ENCODE measurements around the gene TBC1D22A. TPM values are rescaled to one million over a fixed set of nuclear protein-coding genes. Genes with fewer than 3 reads are reported as not detected.

Gene TBC1D22A
- total RNA-seq, 4 donors from 2014 or later: 16.2 to 22.2 (median 17.8) TPM

DNA sequence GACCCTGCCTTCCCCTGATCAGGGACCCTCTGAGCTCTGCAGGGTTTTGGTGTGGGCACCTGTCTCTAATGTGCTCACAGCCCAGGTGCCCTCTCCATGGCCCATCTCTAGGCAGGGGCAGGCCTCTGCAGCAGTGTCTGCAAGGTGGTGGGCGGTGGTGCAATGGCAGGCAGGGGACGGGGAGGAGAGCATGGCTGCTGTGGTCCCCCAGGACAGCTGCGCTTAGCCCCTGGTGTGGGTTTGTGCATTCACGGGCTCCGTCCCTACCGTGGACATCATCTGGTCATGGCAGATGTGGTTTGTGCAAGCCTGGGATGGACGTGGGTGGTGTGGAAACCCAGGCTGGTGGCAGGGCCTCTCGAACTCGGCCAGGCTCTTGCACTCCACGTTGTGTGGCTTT lies 443.1 kb downstream of the TBC1D22A start:
- WGBS, 2 donors (ENCODE audit: low coverage in 1 of 2): no CpG with 5 or more reads among the region's 10 CpGs
- Histone ChIP-seq H3K4me1 (no peaks in the 10 kb centered on the region), H3K9me3 (no peaks in the 10 kb centered on the region), H3K27me3 (peaks cover 72% of the 10 kb centered on the region), H3K27ac (no peak overlapping the region), H3K4me3 (no peak overlapping the region), H3K36me3 (no peaks in the 10 kb centered on the region)
- no peak for TF ChIP-seq EP300 (IDR thresholded peaks at IDR 0.05)
- no peak for TF ChIP-seq CTCF (IDR thresholded peaks at IDR 0.05)
- no peak for TF ChIP-seq POLR2AphosphoS5 (IDR thresholded peaks at IDR 0.05)
- no peak for TF ChIP-seq POLR2A (IDR thresholded peaks at IDR 0.05)
- ATAC-seq: no peak

- Histone ChIP-seq H3K4me1 (no peaks in the 10 kb centered on the region), H3K27me3 (peaks cover 66% of the 10 kb centered on the region), H3K36me3 (no peaks in the 10 kb centered on the region), H3K27ac (no peak overlapping the region), H3K4me3 (no peak overlapping the region), H3K9me3 (no peaks in the 10 kb centered on the region)
- no peak for ATAC-seq
- WGBS, 2 donors (ENCODE audit: low coverage in 1 of 2): 79 to 87% methylated on average over 2 to 3 of the region's 3 CpGs
- TF ChIP-seq POLR2A (IDR thresholded peaks at IDR 0.05) (no peak), POLR2AphosphoS5 (IDR thresholded peaks at IDR 0.05) (no peak), CTCF (IDR thresholded peaks at IDR 0.05) (no peak), EP300 (IDR thresholded peaks at IDR 0.05) (no peak)
Measured at GRCh38 chr22:47206164-47206563, 443.7 kb downstream of the TBC1D22A start.

- Histone ChIP-seq H3K9me3 (no peaks in the 10 kb centered on the region), H3K27me3 (peaks cover 60% of the 10 kb centered on the region), H3K36me3 (no peaks in the 10 kb centered on the region), H3K4me1 (no peaks in the 10 kb centered on the region), H3K27ac (no peak overlapping the region), H3K4me3 (no peak overlapping the region)
- no peak for ATAC-seq
- WGBS, 2 donors (ENCODE audit: low coverage in 1 of 2): 90 to 92% methylated on average over 2 to 7 of the region's 9 CpGs
- TF ChIP-seq POLR2AphosphoS5 (IDR thresholded peaks at IDR 0.05): no peak
- no peak for TF ChIP-seq CTCF (IDR thresholded peaks at IDR 0.05)
- TF ChIP-seq EP300 (IDR thresholded peaks at IDR 0.05): no peak
- no peak for TF ChIP-seq POLR2A (IDR thresholded peaks at IDR 0.05)
Measured at GRCh38 chr22:47206666-47207218, 444.3 kb downstream of the TBC1D22A start.

- Histone ChIP-seq H3K27me3 (peaks cover 54% of the 10 kb centered on the region), H3K36me3 (no peaks in the 10 kb centered on the region), H3K27ac (no peak overlapping the region), H3K4me3 (no peak overlapping the region), H3K9me3 (no peaks in the 10 kb centered on the region), H3K4me1 (no peaks in the 10 kb centered on the region)
- no peak for ATAC-seq
- no peak for TF ChIP-seq POLR2AphosphoS5 (IDR thresholded peaks at IDR 0.05)
- no peak for TF ChIP-seq CTCF (IDR thresholded peaks at IDR 0.05)
- TF ChIP-seq POLR2A (IDR thresholded peaks at IDR 0.05): no peak
- no peak for TF ChIP-seq EP300 (IDR thresholded peaks at IDR 0.05)
- 93% methylated on average over 2 of the region's 6 CpGs; no CpG with 5 or more reads in 1 of the 2 donors for WGBS, 2 donors (ENCODE audit: low coverage in 1 of 2)
Measured at GRCh38 chr22:47207387-47207786, 444.9 kb downstream of the TBC1D22A start.

GRCh38 chr22:47207846-47208554 lies 445.6 kb downstream of the TBC1D22A start:
- ATAC-seq: no peak
- no peaks in the 10 kb centered on the region for H3K36me3 ChIP-seq
- H3K27ac ChIP-seq: no peak overlapping the region
- WGBS, 2 donors (ENCODE audit: low coverage in 1 of 2): 88 to 97% methylated on average over 5 to 6 of the region's 12 CpGs
- TF ChIP-seq POLR2AphosphoS5 (IDR thresholded peaks at IDR 0.05) (no peak), CTCF (IDR thresholded peaks at IDR 0.05) (no peak), POLR2A (IDR thresholded peaks at IDR 0.05) (no peak), EP300 (IDR thresholded peaks at IDR 0.05) (no peak)
- H3K9me3 ChIP-seq: no peaks in the 10 kb centered on the region
- H3K27me3 ChIP-seq: peaks cover 48% of the 10 kb centered on the region
- H3K4me1 ChIP-seq: no peaks in the 10 kb centered on the region
- no peak overlapping the region for H3K4me3 ChIP-seq

All from gastroesophageal sphincter (tissue), 4 donors.